ENCODE data around the gene TOGARAM2. TPM values are rescaled to one million over a fixed set of nuclear protein-coding genes. Genes with fewer than 3 reads are reported as not detected.

The TOGARAM2 gene
- total RNA-seq: not detected in 2 replicates

DNA sequence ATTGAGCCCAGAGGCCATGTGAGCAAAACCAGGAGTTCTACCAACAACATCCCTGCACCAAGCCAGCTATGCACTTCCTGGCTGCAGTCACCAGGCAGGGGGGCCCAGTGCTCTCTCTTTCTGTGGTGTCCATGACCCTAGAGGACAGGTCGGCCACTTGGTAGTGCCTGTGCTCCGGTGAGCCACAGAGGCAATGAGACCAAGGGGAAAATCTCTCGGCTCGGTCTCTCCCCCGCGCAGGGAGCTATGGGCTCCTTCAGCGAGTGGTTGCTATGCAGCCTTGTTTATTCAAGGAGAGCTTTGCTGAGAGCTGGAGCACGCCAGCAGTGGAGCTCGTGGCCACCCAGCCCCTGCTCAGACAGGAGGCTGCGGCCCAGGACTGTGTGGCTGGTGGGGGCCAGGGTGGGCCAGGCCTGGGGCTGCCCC is at the start of gene TOGARAM2:
Gene TOGARAM2, plus strand, starts transcription at position 283 of the 426 bp plus-strand sequence. CDS start 13,537 bp downstream, outside the sequence.

DNA sequence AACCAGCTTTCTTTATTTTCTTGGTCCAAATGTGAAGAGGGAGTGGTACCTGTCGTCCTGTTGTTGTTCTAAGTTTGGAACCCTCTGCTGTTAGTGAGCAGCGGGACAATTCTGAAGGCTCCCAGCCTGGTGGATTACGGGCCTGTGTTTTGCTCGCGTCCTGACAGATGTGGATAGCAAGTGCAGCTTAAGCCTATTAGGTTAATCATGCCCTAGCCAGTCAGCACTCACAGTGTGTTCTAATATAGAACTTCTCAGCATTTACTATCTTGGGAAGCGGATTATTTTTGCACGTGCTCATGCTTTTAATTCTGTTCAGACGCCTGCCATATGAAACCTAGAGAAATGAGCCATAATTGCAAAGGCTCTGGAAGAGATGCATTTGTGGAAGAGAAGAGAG is 93.3 kb downstream of the TOGARAM2 start, which contains the start of gene PCARE:
Gene PCARE, minus strand, starts transcription at position 113 of the 400 bp plus-strand sequence. CDS start 262 bp downstream, outside the sequence.

Other genes with a start within 250 kb of the TOGARAM2 start
- gene PPP1CB, start 229.5 kb upstream of the TOGARAM2 start, total RNA-seq: 146 and 206 TPM in 2 replicates
- gene SPDYA, start 170.5 kb upstream of the TOGARAM2 start, total RNA-seq: 0.58 and 0.85 TPM in 2 replicates
- gene TRMT61B, start 111.0 kb upstream of the TOGARAM2 start, total RNA-seq: 10.7 and 12.3 TPM in 2 replicates
- 108 and 133 TPM in 2 replicates for gene WDR43, start 86.6 kb upstream of the TOGARAM2 start, total RNA-seq
- not detected in 2 replicates for gene PCARE, start 93.2 kb downstream of the TOGARAM2 start, total RNA-seq
- 33.4 and 91.9 TPM in 2 replicates for gene CLIP4, start 134.1 kb downstream of the TOGARAM2 start, total RNA-seq

All from regular cardiac myocyte (primary cell).